Measurements from ENCODE around the gene TMUB2. TPM values are rescaled to one million over a fixed set of nuclear protein-coding genes. Genes with fewer than 3 reads are reported as not detected.

The TMUB2 gene
- total and polyA plus RNA-seq, 9 of the 15 experiments (the other 6 are each of a cell fraction or from before 2014, with no cell fraction given): 4.1 to 29.8 (median 16.3) TPM

- FAIRE-seq: no peak
These were observed 42.3 kb downstream of the TMUB2 start for GRCh38 chr17:44229090-44229489.

GRCh38 chr17:44230140-44230539 lies 43.4 kb downstream of the TMUB2 start:
- DNase-seq (ENCODE audit: extremely low read depth in 1 of 4, low spot score in 3 of 4) (no peak), ATAC-seq (0 out of 3 replicates have a peak, but pooled peaks have one; percentile 20), FAIRE-seq (no peak)
- in situ Hi-C loops (cut with MboI) (no loop called here), intact Hi-C loops (cut with micrococcal nuclease) (no loop called here)
- ChIA-PET CTCF (ENCODE audit: low intra/inter-chr PET ratio) (no interaction called here), POLR2A (interaction anchor here (0.6 to 1.8 kb wide), 3 partner anchors 9 to 53 kb away, joined by 3 to 5 read pairs (median 4); no protein-coding TSS in a partner anchor)
- WGBS (ENCODE audit: insufficient coverage, low coverage, missing lambda C conversion rate): 58% methylated on average over 9 of the region's 9 CpGs
- no TSS peak for BruUV-seq (replicated peaks)
- Histone ChIP-seq H3K4me3 (no peak overlapping the region), H3K4me2 (ENCODE audit: insufficient read depth, low read length) (no peak overlapping the region), H3K9me1 (ENCODE audit: control insufficient read depth, insufficient read depth, low read length) (no peaks in the 10 kb centered on the region), H3K36me3 (ENCODE audit: control insufficient read depth, insufficient read depth, low read length) (no peaks in the 10 kb centered on the region), H3K79me2 (ENCODE audit: control insufficient read depth, insufficient read depth, low read length) (no peaks in the 10 kb centered on the region), H3K27ac (ENCODE audit: extremely low read depth, low read depth, low read length) (no peak overlapping the region), H3K9ac (ENCODE audit: insufficient read depth in 1 of 2, low read depth in 2 of 2, low read length in 2 of 2) (0 out of 4 replicates have a peak overlapping the region, but pooled peaks of 1 of the 2 experiments have one; percentile 5), H3K4me1 (replicated peaks in 1 of 2; ENCODE audit: control insufficient read depth in 2 of 2, insufficient read depth in 2 of 2, low read length in 2 of 2) (peaks cover 0 to 4% of the 10 kb centered on the region in 2 experiments; a peak in 1 of 5 replicates), H3K27me3 (ENCODE audit: control insufficient read depth in 2 of 2, insufficient read depth in 2 of 2, low read length in 2 of 2) (no peaks in the 10 kb centered on the region), H2AFZ (ENCODE audit: low read depth, low read length) (no peak overlapping the region), H4K20me1 (replicated peaks; ENCODE audit: control insufficient read depth, insufficient read depth, low read length) (no peaks in the 10 kb centered on the region), H3K9me3 (replicated peaks; ENCODE audit: control insufficient read depth, insufficient read depth, low read depth, low read length) (no peaks in the 10 kb centered on the region)
- TF ChIP-seq, protein P1, sequence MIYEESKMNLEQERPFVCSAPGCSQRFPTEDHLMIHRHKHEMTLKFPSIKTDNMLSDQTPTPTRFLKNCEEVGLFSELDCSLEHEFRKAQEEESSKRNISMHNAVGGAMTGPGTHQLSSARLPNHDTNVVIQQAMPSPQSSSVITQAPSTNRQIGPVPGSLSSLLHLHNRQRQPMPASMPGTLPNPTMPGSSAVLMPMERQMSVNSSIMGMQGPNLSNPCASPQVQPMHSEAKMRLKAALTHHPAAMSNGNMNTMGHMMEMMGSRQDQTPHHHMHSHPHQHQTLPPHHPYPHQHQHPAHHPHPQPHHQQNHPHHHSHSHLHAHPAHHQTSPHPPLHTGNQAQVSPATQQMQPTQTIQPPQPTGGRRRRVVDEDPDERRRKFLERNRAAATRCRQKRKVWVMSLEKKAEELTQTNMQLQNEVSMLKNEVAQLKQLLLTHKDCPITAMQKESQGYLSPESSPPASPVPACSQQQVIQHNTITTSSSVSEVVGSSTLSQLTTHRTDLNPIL (CRISPR knock-in tag; IDR thresholded peaks at IDR 0.05): no peak
- no peak for TF ChIP-seq NUFIP1 (IDR thresholded peaks at IDR 0.05; ENCODE audit: partially characterized antibody)
- no peak for TF ChIP-seq ZBTB33 (CRISPR knock-in tag; IDR thresholded peaks at IDR 0.05)
- TF ChIP-seq BDP1 (IDR thresholded peaks at IDR 0.05; ENCODE audit: insufficient read depth, insufficient read length): no peak
- no peak for TF ChIP-seq IRF1 (CRISPR knock-in tag; IDR thresholded peaks at IDR 0.05; ENCODE audit: borderline replicate concordance)
- TF ChIP-seq E2F5 (CRISPR knock-in tag; IDR thresholded peaks at IDR 0.05): no peak
- TF ChIP-seq ELK3 (CRISPR knock-in tag; IDR thresholded peaks at IDR 0.05): no peak
- TF ChIP-seq ZBTB17 (CRISPR knock-in tag; IDR thresholded peaks at IDR 0.05): no peak

More at GRCh38 chr17:44229090-44229489, 42.3 kb downstream of the TMUB2 start:
- WGBS (ENCODE audit: insufficient coverage, low coverage, missing lambda C conversion rate): 38% methylated on average over 6 of the region's 6 CpGs
- Histone ChIP-seq H3K9ac (ENCODE audit: insufficient read depth in 1 of 2, low read depth in 2 of 2, low read length in 2 of 2) (peak overlapping the region in 1 of 2 experiments; percentile 20; a peak in 1 of 4 replicates), H3K4me3 (no peak overlapping the region), H2AFZ (ENCODE audit: low read depth, low read length) (no peak overlapping the region), H3K9me1 (ENCODE audit: control insufficient read depth, insufficient read depth, low read length) (no peaks in the 10 kb centered on the region), H4K20me1 (replicated peaks; ENCODE audit: control insufficient read depth, insufficient read depth, low read length) (no peaks in the 10 kb centered on the region), H3K9me3 (replicated peaks; ENCODE audit: control insufficient read depth, insufficient read depth, low read depth, low read length) (no peaks in the 10 kb centered on the region), H3K4me1 (replicated peaks in 1 of 2; ENCODE audit: control insufficient read depth in 2 of 2, insufficient read depth in 2 of 2, low read length in 2 of 2) (peaks cover 0 to 8% of the 10 kb centered on the region in 2 experiments; a peak in 1 of 5 replicates), H3K79me2 (ENCODE audit: control insufficient read depth, insufficient read depth, low read length) (no peaks in the 10 kb centered on the region), H3K4me2 (ENCODE audit: insufficient read depth, low read length) (no peak overlapping the region), H3K27me3 (ENCODE audit: control insufficient read depth in 2 of 2, insufficient read depth in 2 of 2, low read length in 2 of 2) (no peaks in the 10 kb centered on the region), H3K36me3 (ENCODE audit: control insufficient read depth, insufficient read depth, low read length) (no peaks in the 10 kb centered on the region), H3K27ac (ENCODE audit: extremely low read depth, low read depth, low read length) (no peak overlapping the region)
- no peak for TF ChIP-seq BCOR (IDR thresholded peaks at IDR 0.05)
- intact Hi-C loops (cut with micrococcal nuclease): no loop called here
- no TSS peak for BruUV-seq (replicated peaks)
- ATAC-seq: no peak
- ChIA-PET POLR2A (interaction anchor here (0.6 to 1.8 kb wide), 2 partner anchors 7 to 31 kb away, joined by 3 to 5 read pairs; no protein-coding TSS in a partner anchor), CTCF (ENCODE audit: low intra/inter-chr PET ratio) (no interaction called here)
- in situ Hi-C loops (cut with MboI): no loop called here
- DNase-seq (ENCODE audit: extremely low read depth in 1 of 4, low spot score in 3 of 4): no peak

Measured in K562 (cell line).